HG02798 (cell line): ENCODE data around the gene RAD51B.
"Not testable (repeated sequence)": the region's sequence is repeated elsewhere in the genome, so short reads cannot be mapped to it uniquely, and the experiment has no call there.

Source experiments
- ATAC-seq: cut with Tn5 transposase; IDR thresholded peaks from one replicate; pipeline ENCODE4 v1.9.1; 2021; ENCODE audit warnings: mild to moderate bottlenecking; ENCODE audit not compliant: unreplicated experiment, poor library complexity

The RAD51B gene

GRCh38 chr14:68253160-68253780, 433.7 kb downstream of the RAD51B start:
- no peak for ATAC-seq

- ATAC-seq, result no peak
Measured at GRCh38 chr14:68253878-68254528, 434.4 kb downstream of the RAD51B start.

GRCh38 chr14:68254669-68255527, 435.3 kb downstream of the RAD51B start:
- ATAC-seq, result no peak

- ATAC-seq, result no peak
Measured at GRCh38 chr14:68255693-68256178, 436.2 kb downstream of the RAD51B start.

- ATAC-seq, result no peak
Measured at GRCh38 chr14:68257969-68258368, 438.4 kb downstream of the RAD51B start.

GRCh38 chr14:68258995-68259394, 439.4 kb downstream of the RAD51B start:
- not testable (repeated sequence) for ATAC-seq

GRCh38 chr14:68260121-68260520, 440.5 kb downstream of the RAD51B start:
- ATAC-seq, result no peak

- ATAC-seq, result no peak
Measured at GRCh38 chr14:68261092-68261842, 441.7 kb downstream of the RAD51B start.

GRCh38 chr14:68262567-68262966, 443.0 kb downstream of the RAD51B start:
- no peak for ATAC-seq

- no peak for ATAC-seq
Measured at GRCh38 chr14:68263563-68264259, 444.1 kb downstream of the RAD51B start.

- ATAC-seq, result no peak
Measured at GRCh38 chr14:68264260-68264569, 444.6 kb downstream of the RAD51B start.

- no peak for ATAC-seq
Measured at GRCh38 chr14:68266998-68267397, 447.4 kb downstream of the RAD51B start.

GRCh38 chr14:68268197-68268596, 448.6 kb downstream of the RAD51B start:
- ATAC-seq, result peak; percentile 78

- ATAC-seq, result no peak
Measured at GRCh38 chr14:68268719-68269118, 449.1 kb downstream of the RAD51B start.

- no peak for ATAC-seq
Measured at GRCh38 chr14:68269136-68269927, 449.8 kb downstream of the RAD51B start.

GRCh38 chr14:68270342-68270741, 450.8 kb downstream of the RAD51B start:
- ATAC-seq, result no peak

GRCh38 chr14:68271913-68272391, 452.4 kb downstream of the RAD51B start:
- ATAC-seq, result no peak

GRCh38 chr14:68273413-68273812, 453.8 kb downstream of the RAD51B start:
- no peak for ATAC-seq

- no peak for ATAC-seq
Measured at GRCh38 chr14:68274725-68275124, 455.1 kb downstream of the RAD51B start.
